ENCODE results near the gene ARSA.

Gene ARSA

GRCh38 chr22:50576806-50577696 is 50.9 kb downstream of the ARSA start:
- no peak for DNase-seq

GRCh38 chr22:50576070-50576469 is 51.9 kb downstream of the ARSA start:
- no peak for DNase-seq

- DNase-seq: no peak
These were observed 52.5 kb downstream of the ARSA start for GRCh38 chr22:50575426-50575941.
